HG03066 (cell line): ENCODE data around the gene ZNF473.
"Not testable (repeated sequence)": the region's sequence is repeated elsewhere in the genome, so short reads cannot be mapped to it uniquely, and the experiment has no call there.

Experiments
- ATAC-seq: cut with Tn5 transposase; IDR thresholded peaks from one replicate; pipeline ENCODE4 v1.9.1; 2021; ENCODE audit warnings: low read depth; ENCODE audit not compliant: unreplicated experiment

ZNF473 gene

DNA sequence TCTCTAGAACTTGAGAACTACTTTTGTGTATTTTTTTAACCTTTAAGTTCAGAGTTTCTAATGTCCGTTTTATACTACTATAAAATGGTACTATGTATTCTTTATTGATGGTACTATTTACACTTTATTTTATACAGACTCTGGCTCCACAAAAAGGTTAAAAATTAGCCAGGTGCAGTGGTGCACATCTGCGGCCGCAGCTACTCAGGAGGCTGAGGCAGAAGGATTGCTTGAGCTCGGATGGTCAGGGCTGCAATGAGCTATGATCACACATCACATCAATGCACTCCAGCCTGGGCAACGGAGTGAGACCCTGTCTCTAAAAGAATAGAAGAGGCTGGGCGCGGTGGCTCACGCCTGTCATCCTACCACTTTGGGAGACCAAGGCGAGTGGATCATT is 66.0 kb downstream of the ZNF473 start:
- not testable (repeated sequence) for ATAC-seq

DNA sequence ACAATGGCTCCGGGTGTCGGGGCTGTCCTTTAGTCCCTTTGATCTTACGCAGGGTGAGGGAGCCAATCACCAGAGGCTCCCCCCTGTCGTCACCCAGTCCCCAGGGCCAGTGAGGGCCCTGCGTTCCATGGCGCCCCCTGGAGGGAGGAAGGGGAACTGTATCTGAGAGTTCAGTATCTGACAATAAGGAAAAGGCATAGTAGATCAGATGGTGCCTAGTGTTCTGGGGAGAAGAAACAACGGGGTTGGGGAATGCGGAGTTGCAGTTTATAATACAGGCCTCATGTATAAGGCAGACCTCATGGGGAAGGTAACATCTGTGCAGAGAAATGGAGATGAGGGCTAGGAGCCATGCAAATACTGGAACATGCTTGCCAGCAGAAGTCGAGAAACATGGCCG is 66.8 kb downstream of the ZNF473 start:
- ATAC-seq = not testable (repeated sequence)

DNA sequence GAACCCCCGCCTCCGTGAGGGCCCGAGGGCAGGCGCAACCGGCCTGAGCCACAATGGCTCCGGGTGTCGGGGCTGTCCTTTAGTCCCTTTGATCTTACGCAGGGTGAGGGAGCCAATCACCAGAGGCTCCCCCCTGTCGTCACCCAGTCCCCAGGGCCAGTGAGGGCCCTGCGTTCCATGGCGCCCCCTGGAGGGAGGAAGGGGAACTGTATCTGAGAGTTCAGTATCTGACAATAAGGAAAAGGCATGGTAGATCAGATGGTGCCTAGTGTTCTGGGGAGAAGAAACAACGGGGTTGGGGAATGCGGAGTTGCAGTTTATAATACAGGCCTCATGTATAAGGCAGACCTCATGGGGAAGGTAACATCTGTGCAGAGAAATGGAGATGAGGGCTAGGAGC is 72.1 kb downstream of the ZNF473 start:
- ATAC-seq = not testable (repeated sequence)

DNA sequence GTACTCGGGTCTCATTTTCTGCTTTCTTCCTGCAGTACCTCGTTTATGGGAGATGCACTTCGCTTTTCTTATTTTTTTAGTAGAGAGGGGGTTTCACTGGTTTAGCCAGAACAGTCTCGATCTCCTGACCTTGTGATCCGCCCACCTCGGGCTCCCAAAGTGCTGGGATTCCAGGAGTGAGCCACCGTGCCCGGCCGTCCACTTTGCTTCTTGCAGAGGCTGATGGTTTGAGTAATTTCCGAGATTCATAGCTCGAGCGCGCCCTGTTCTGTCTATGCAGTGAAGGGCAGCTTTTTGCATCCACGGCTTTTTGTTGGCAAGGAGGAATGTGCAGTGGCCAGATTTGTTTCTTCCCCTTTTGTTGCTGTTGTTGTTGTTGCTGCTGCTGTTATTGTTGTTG is 73.1 kb downstream of the ZNF473 start:
- not testable (repeated sequence) for ATAC-seq

DNA sequence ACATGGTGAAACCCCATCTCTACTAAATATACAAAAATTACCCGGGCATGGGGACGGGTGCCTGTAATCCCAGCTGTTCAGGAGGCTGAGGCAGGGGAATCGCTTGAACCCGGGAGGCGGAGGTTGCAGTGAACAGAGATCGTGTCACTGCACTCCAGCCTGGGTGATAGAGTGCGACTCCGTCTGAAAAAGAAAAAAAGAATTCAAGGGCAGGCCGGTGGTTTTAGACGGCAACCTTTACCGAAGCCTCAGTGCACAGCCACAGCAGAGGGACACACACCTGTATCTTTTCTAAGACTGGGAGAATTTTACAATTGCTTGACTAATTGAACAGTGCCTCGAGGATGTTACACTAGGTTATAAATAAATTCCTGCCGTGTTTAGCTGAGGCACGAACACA is 73.9 kb downstream of the ZNF473 start:
- ATAC-seq = not testable (repeated sequence)

DNA sequence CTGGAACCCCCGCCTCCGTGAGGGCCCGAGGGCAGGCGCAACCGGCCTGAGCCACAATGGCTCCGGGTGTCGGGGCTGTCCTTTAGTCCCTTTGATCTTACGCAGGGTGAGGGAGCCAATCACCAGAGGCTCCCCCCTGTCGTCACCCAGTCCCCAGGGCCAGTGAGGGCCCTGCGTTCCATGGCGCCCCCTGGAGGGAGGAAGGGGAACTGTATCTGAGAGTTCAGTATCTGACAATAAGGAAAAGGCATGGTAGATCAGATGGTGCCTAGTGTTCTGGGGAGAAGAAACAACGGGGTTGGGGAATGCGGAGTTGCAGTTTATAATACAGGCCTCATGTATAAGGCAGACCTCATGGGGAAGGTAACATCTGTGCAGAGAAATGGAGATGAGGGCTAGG is 75.1 kb downstream of the ZNF473 start:
- ATAC-seq = not testable (repeated sequence)
